HG03095 (cell line): Measurements from ENCODE around the gene HCN2.

Experiments
- ATAC-seq: cut with Tn5 transposase; IDR thresholded peaks from one replicate; pipeline ENCODE4 v1.9.1; 2021; ENCODE audit warnings: moderate library complexity; ENCODE audit not compliant: unreplicated experiment

Gene HCN2

GRCh38 chr19:633786-634639, 44.3 kb downstream of the HCN2 start:
- ATAC-seq = no peak

- ATAC-seq = no peak
Observed at GRCh38 chr19:634975-635652, 45.4 kb downstream of the HCN2 start.

- ATAC-seq = no peak
Observed at GRCh38 chr19:638906-639252, 49.2 kb downstream of the HCN2 start.

- peak; percentile 44 for ATAC-seq
Observed at GRCh38 chr19:639253-640160, 49.8 kb downstream of the HCN2 start, which contains the start of gene FGF22. Gene FGF22 (plus strand): TSS chr19:639879. CDS start chr19:639926, 47 bp downstream.

GRCh38 chr19:640161-640558, 50.5 kb downstream of the HCN2 start:
- ATAC-seq = no peak

GRCh38 chr19:640606-641189, 51.0 kb downstream of the HCN2 start:
- no peak for ATAC-seq

GRCh38 chr19:641702-642101, 52.0 kb downstream of the HCN2 start:
- ATAC-seq = no peak

GRCh38 chr19:642767-643727, 53.4 kb downstream of the HCN2 start:
- no peak for ATAC-seq

GRCh38 chr19:643736-644135, 54.1 kb downstream of the HCN2 start:
- ATAC-seq = no peak

- no peak for ATAC-seq
Observed at GRCh38 chr19:644363-644762, 54.7 kb downstream of the HCN2 start.

- no peak for ATAC-seq
Observed at GRCh38 chr19:644789-645188, 55.1 kb downstream of the HCN2 start.

GRCh38 chr19:645912-646778, 56.5 kb downstream of the HCN2 start:
- ATAC-seq = no peak

GRCh38 chr19:646779-647565, 57.3 kb downstream of the HCN2 start:
- no peak for ATAC-seq

- no peak for ATAC-seq
Observed at GRCh38 chr19:647566-648284, 58.0 kb downstream of the HCN2 start.

GRCh38 chr19:648305-648704, 58.6 kb downstream of the HCN2 start:
- no peak for ATAC-seq

GRCh38 chr19:648904-649801, 59.5 kb downstream of the HCN2 start:
- no peak for ATAC-seq
